ENCODE measurements around the gene WWOX.

The WWOX gene

DNA sequence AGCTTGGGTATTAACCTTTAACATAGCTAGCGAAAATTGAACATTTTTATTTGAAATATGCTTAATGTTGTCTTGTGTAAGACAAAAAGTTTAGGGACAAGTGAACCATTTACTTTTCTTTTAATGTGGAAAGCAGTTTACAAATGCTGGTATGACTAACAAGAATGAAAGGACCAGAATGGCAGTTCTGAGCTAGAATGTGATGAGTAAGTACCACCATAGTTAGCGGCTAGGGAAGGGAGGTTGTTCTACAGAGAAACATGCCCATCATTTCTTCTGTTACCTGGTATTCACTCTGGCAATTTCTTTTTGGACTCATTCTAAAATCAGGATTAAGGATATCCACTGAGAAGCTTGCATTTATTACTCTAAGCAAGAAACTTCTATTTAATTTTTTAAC, 121.1 kb downstream of the WWOX start:
- no peak for DNase-seq (ENCODE audit: extremely low read depth, low read depth)
- TF ChIP-seq, protein P1, sequence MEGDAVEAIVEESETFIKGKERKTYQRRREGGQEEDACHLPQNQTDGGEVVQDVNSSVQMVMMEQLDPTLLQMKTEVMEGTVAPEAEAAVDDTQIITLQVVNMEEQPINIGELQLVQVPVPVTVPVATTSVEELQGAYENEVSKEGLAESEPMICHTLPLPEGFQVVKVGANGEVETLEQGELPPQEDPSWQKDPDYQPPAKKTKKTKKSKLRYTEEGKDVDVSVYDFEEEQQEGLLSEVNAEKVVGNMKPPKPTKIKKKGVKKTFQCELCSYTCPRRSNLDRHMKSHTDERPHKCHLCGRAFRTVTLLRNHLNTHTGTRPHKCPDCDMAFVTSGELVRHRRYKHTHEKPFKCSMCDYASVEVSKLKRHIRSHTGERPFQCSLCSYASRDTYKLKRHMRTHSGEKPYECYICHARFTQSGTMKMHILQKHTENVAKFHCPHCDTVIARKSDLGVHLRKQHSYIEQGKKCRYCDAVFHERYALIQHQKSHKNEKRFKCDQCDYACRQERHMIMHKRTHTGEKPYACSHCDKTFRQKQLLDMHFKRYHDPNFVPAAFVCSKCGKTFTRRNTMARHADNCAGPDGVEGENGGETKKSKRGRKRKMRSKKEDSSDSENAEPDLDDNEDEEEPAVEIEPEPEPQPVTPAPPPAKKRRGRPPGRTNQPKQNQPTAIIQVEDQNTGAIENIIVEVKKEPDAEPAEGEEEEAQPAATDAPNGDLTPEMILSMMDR (IDR thresholded peaks at IDR 0.05; ENCODE audit: low read depth, low read length), result no peak

DNA sequence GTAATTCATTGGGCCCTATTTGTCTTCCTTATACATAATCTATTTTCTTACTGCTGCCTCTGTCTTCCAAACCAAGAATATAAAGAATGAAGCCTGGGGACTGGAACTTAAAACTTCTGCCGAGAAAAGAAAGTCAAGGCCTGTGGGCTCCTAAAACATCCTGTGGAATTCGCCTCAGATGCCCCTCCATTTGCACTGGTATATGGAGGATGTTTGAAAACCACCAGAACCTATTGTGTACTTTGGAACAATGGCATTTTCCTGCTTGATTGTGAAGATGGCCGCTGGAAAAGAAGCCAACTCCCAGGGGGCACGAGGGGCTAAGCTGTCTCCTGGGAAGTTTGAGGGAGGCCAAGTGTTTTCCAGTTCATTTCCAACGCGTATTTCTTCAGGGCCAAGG, 122.4 kb downstream of the WWOX start:
- DNase-seq (ENCODE audit: extremely low read depth, low read depth), result no peak
- TF ChIP-seq, protein P1 (IDR thresholded peaks at IDR 0.05; ENCODE audit: low read depth, low read length), result no peak

DNA sequence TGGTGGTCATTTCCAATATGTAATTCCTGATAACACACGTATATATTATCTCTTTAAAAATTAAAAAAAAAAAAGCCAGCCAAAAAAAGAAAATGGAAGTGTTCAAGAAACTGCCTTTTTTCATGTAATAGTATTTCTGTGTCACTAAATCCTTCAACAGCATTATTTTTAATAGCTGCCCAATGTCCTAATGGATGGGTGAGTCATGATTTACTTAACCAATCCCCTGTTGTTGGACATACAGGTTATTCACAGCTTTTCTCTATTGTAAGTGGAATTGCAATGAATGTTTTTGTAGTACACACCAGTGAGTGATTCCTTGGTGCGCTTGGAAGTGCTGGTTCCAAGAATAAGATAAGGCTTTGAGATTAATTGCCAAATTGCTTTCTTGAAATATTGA, 124.9 kb downstream of the WWOX start:
- TF ChIP-seq, protein P1 (IDR thresholded peaks at IDR 0.05; ENCODE audit: low read depth, low read length), result no peak
- no peak for DNase-seq (ENCODE audit: extremely low read depth, low read depth)

DNA sequence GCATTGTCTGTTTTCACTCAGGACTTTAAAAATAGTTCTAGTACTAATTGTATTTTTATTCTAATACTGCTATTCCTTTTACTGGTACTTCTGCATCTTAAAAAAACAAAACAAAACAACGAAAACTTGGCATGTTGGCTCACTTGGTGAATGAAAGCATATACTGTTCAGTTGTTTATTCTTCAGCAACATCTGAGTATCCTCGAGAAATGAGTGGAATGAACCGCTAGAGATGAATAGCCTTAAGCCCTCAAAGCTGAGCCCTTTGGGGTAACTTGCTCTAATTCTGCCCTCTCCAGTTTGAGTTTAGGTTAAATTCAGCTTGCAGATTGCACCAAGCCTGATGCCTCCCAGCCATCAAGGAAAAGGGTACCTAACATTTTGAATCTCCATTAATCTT, 126.5 kb downstream of the WWOX start:
- DNase-seq (ENCODE audit: extremely low read depth, low read depth), result no peak
- TF ChIP-seq, protein P1 (IDR thresholded peaks at IDR 0.05; ENCODE audit: low read depth, low read length), result no peak

DNA sequence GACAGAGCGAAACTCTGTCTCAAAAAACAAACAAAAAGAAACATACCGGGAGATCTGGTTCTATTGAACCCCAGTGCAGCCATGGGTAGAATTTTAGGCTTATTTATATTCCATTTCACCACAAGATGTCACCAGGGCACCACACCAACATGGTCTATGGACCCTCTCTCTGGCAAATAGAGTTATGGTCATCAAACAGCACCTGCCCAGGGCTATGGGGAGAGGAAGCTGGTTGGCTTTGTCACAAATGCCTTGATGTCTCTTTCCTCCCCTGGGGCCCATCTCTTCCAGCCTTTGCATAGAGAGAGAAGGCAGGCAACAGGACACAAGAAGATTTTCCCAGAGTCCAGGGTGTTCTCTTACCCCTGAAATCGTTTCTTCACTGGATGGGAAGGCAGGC, 128.4 kb downstream of the WWOX start:
- DNase-seq (ENCODE audit: extremely low read depth, low read depth), result no peak
- TF ChIP-seq, protein P1 (IDR thresholded peaks at IDR 0.05; ENCODE audit: low read depth, low read length), result no peak

DNA sequence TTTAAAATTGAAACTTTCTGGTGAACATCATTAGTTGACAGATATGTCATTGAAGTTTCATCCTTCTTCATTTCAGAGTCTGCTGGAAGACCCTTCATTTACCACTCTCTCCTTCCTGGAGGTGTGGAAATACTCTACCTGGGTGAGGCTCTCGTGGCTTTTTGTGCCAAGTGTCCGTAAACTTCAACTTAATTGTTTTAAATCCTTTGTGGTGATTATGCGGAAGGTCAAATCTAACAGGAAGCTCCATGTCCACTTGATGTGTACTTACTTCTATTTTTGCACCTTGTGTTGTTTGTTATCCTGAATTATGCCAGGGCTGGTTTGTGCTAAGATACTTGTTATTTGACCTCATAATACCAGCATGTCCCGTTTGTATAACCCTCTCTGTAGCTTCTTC, 129.2 kb downstream of the WWOX start:
- TF ChIP-seq, protein P1 (IDR thresholded peaks at IDR 0.05; ENCODE audit: low read depth, low read length), result no peak
- no peak for DNase-seq (ENCODE audit: extremely low read depth, low read depth)

DNA sequence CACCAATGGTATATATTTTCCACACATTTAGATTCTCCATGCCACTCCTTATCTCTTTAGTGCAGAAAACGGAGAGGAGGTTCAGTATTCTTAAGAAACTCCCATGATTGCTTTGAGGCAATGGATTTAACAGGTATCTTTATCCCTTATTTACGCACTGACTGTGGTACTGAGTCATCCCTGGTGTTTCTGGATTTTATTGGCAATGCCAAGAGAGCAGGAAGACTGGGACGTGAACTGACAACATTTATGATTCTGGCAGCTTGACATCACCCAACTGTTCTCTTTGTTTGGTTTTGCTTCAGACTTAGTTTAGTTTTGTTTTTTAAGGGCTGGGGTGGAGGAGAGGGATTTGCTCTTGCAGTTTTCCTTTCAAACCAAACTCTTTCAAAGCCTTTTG, 131.4 kb downstream of the WWOX start:
- DNase-seq (ENCODE audit: extremely low read depth, low read depth), result no peak
- TF ChIP-seq, protein P1 (IDR thresholded peaks at IDR 0.05; ENCODE audit: low read depth, low read length), result no peak
